D721Med (cell line): ENCODE data around the gene CETP.

Source experiments
- DNase-seq: peaks from one replicate; pipeline ENCODE4 v3.0.0; 2011; ENCODE audit warnings: low spot score; ENCODE audit not compliant: insufficient read length
- FAIRE-seq: peaks from 2 replicates; lab custom pipeline; 2011; peaks lifted over from hg19 to GRCh38; lab: Jason Lieb, UNC
- TF ChIP-seq, protein P1 (sequence below): IDR thresholded peaks from 2 replicates; pipeline ENCODE4 v1.5.1; 2012; ENCODE audit warnings: mild to moderate bottlenecking, control low read depth; ENCODE audit not compliant: insufficient read depth; ENCODE audit errors: missing control alignments

The CETP gene

DNA sequence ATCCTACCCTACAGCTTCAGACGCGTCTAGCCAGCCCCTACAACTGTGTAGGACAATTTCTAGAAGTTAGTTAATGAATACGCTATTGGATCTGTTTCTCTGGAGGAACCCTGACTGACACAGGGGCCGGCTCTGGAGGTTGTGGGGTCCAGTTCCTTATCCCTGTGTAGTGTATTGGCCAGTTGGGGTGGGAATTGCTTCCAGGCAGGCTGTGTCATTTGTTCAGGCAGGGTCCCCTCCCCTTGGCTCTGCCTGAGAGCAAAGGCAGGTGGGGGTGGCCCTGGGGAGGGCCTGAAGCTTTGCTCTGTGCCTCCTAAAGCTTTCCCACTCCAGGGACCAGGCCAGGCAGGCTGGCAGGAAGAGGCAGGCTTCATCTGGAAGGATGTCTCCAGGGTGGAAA lies 11.7 kb upstream of the CETP start:
- TF ChIP-seq, protein P1, sequence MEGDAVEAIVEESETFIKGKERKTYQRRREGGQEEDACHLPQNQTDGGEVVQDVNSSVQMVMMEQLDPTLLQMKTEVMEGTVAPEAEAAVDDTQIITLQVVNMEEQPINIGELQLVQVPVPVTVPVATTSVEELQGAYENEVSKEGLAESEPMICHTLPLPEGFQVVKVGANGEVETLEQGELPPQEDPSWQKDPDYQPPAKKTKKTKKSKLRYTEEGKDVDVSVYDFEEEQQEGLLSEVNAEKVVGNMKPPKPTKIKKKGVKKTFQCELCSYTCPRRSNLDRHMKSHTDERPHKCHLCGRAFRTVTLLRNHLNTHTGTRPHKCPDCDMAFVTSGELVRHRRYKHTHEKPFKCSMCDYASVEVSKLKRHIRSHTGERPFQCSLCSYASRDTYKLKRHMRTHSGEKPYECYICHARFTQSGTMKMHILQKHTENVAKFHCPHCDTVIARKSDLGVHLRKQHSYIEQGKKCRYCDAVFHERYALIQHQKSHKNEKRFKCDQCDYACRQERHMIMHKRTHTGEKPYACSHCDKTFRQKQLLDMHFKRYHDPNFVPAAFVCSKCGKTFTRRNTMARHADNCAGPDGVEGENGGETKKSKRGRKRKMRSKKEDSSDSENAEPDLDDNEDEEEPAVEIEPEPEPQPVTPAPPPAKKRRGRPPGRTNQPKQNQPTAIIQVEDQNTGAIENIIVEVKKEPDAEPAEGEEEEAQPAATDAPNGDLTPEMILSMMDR = no peak
- DNase-seq = no peak
- no peak for FAIRE-seq

DNA sequence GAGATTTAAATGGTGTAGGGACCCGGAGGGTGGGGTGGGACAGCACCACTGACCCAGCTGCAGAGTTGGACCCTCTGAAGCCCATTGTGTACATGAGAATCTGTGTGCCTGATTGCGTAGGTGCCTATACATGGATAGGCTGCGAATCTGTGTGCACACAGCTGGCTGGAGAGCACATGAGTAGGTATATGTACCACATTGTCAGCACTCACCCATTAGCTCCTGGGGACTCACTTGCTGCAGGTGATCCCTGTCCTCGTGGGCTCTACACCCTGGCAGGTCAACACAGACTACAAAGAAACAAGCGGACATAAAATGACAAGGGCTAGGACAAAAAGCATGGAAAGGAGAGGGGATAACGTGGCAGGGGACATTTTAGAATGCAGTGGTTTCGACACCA lies 11.3 kb upstream of the CETP start:
- TF ChIP-seq, protein P1 = no peak
- no peak for FAIRE-seq
- DNase-seq = no peak

DNA sequence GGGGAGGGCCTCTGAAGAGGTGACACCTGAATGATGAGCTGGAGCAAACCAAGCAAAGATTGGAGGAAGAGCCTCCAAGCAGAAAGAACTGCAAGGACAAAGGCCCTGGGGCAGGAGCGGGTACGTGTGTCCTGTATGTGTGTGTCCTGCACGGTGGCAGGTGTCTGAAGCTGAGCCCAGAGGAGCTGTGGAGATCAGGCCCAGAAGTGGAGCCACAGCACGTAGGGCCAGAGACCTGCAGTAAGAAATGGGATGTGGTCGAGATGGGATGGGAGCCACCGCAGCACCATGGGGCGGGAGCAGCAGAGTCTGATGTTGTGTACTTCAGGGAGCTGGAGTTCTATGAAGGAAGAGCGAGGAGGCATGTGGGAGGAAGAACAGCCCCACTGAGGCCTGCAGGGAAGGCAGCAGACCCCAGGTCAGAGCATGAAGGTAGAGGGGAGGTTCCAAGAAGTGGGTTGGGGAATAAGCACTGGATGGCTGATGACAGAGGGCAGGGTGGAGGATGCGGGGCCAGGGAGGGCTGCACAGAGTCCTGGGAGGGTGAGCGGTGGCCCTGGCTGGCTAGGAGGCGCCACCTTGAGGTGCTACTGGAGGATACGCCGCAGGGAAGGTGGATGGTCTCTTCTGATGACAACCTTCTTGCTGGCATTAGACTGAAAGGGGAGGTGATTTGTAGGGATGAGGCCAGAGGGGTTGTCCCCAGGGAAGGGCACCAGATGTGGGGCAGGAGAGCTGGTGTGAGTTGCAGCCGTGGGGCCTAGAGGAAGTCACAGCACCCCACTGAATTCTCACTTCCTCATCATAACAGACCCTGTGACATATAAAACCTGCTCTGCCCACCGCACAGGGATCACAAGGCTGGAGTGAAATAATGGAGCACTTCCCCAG lies 10.6 kb upstream of the CETP start:
- DNase-seq = peak; percentile 33
- FAIRE-seq = no peak
- TF ChIP-seq, protein P1 = peak; percentile 52

DNA sequence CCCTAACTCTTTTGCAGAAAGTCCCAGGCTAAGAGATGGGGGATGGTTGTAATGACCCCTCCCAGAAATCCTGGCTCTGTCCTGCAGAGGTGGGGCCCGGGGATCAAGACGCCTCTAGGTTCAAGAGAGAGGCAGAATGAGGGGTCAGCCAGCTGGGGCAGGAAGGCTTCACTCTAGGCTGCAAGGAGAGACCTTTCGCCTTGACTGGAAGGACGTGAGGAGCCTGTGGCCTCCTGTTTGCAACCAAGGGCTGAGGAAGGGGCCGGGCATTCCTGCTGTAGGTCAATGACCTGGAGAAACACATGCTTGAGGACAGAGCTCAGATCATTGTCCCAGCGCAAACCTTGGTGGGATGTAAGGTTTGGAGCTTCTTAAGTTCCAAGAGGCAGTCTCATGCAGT lies 8.7 kb upstream of the CETP start:
- no peak for FAIRE-seq
- TF ChIP-seq, protein P1 = no peak
- no peak for DNase-seq

DNA sequence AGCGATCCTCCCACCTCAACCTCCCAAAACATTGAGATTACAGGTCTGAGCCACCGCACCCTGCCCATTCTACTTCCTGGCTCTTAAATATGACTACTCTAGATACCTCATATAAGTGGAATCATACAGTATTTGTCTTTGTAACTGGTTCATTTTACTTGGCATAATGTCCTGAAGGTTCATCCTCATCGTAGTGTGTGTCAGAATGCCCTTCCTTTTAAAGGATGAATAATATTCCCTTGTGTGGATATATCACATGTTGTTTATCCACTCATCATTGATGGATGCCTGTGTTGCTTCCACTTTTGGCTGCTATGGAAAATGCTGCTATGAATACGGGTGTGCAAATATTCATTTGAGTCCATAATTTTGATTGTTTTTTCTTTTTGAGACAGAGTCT lies 5.7 kb upstream of the CETP start:
- FAIRE-seq = no peak
- TF ChIP-seq, protein P1 = no peak
- DNase-seq = no peak

DNA sequence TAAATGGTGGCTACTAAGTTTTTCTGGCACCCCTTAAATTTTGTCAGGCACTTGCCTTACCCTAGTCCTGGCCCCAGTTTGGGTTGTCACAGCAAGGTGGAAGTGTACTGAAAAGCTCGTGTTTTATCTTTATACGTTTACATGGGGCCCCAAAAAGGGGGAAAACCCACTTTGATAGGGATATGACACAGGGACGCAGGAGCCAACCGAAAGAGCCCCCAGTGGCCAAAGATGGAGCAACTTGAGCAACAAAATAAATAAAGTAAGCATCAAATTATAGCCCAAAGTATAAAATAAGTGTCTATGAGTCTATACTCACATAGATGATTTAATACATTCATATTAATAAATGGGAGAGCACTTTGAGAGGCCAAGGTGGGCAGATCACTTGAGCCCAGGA lies 5.0 kb upstream of the CETP start:
- TF ChIP-seq, protein P1 = no peak
- FAIRE-seq (no peak), DNase-seq (no peak)

DNA sequence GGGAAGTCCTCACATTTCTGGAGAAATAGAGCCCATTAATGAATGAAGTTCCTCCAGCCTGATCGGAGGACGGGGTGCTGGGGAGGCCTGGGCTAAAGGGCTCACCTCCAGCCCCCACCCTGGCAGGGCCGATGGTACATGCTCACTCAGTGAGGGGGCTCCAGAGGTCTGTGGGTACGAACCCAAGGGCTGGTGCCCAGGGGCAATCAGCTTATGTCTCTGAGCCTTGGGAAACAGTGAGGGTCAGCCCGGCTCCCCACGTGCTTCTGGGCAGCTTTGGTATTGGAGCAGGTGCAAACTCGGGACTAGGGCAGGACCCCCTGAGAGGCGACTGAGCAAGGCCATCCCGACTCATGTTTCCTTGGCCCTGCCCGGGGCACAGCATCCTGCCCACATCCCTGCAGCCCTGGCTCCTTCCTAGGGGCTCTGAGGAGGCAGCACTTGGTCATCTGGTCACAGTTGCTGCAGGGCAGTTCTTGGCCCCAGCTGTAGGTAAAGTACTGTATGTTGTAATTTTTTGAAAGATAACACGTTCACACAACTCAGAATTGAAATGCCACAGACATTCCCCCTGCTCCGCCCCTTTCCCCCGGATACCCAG lies 969 bp upstream of the CETP start:
- DNase-seq = no peak
- TF ChIP-seq, protein P1 = no peak
- FAIRE-seq = no peak
